ENCODE results near the gene TRPM3.

Gene TRPM3

DNA sequence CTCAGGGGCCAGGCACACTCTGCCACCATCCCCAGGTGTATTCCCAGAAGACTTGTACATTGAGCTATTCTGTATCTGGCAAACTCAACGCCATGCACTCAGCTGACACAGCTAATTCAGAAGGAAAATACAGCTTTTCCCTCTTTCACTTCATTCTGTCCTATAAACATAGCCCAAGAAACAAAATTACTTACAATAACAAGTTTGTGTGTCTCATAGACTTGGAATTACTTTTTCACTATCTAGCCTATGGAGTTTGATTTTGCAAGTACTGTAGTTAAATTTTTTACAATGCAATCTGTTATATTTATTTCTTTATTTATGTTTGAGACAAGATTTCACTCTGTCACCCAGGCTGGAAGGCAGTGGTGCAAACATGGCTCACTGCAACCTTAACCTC is 581.9 kb downstream of the TRPM3 start:
- TF ChIP-seq EZH2phosphoT487 (IDR thresholded peaks at IDR 0.05; ENCODE audit: low read length) (no peak), EZH2 (optimal IDR thresholded peaks at IDR 0.05; ENCODE audit: low read depth, low read length) (no peak)
- TF ChIP-seq, protein P1, sequence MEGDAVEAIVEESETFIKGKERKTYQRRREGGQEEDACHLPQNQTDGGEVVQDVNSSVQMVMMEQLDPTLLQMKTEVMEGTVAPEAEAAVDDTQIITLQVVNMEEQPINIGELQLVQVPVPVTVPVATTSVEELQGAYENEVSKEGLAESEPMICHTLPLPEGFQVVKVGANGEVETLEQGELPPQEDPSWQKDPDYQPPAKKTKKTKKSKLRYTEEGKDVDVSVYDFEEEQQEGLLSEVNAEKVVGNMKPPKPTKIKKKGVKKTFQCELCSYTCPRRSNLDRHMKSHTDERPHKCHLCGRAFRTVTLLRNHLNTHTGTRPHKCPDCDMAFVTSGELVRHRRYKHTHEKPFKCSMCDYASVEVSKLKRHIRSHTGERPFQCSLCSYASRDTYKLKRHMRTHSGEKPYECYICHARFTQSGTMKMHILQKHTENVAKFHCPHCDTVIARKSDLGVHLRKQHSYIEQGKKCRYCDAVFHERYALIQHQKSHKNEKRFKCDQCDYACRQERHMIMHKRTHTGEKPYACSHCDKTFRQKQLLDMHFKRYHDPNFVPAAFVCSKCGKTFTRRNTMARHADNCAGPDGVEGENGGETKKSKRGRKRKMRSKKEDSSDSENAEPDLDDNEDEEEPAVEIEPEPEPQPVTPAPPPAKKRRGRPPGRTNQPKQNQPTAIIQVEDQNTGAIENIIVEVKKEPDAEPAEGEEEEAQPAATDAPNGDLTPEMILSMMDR (IDR thresholded peaks at IDR 0.05; ENCODE audit: low read length), result no peak

DNA sequence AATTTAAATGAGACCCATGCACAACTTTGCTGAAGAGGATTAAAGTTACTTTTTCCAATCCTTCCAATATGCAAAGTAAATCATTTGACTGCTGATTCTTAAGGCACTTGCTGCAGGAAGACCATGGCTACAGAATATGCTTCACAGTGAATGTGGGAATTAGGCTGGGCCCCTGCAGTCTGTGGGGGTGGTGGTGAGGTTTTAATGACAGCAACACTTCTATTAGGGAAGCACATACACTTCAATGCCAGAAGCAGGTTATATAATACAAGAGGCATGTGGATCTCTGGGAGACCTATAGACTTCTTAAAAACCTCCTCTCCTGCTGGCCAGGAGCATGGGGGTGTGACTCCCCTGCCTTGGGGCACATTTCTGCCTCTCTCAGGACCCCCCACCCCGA is 582.4 kb downstream of the TRPM3 start:
- Histone ChIP-seq H3K36me3 (replicated peaks; ENCODE audit: insufficient read depth, low read length) (no peaks in the 10 kb centered on the region), H3K9me2 (replicated peaks; ENCODE audit: insufficient read depth, low read length) (no peaks in the 10 kb centered on the region), H3K79me2 (ENCODE audit: low read length) (no peaks in the 10 kb centered on the region), H2AFZ (ENCODE audit: low read length) (no peak overlapping the region), H3K9me3 (replicated peaks; ENCODE audit: insufficient read depth, low read length) (no peaks in the 10 kb centered on the region), H3K9ac (ENCODE audit: low read length) (no peak overlapping the region), H3K4me2 (ENCODE audit: low read depth, low read length) (no peak overlapping the region), H3K4me3 (ENCODE audit: low read length) (no peak overlapping the region), H3F3A (ENCODE audit: insufficient read depth, low read length) (no peaks in the 10 kb centered on the region), H3K27me3 (replicated peaks; ENCODE audit: insufficient read depth, low read length) (no peaks in the 10 kb centered on the region), H3K4me1 (ENCODE audit: low read length) (no peaks in the 10 kb centered on the region), H3K27ac (ENCODE audit: low read length) (no peak overlapping the region), H4K20me1 (ENCODE audit: insufficient read depth, low read length) (no peaks in the 10 kb centered on the region)
- DNase-seq, result no peak
- TF ChIP-seq, protein P1 (IDR thresholded peaks at IDR 0.05; ENCODE audit: low read length), result no peak
- TF ChIP-seq EZH2 (optimal IDR thresholded peaks at IDR 0.05; ENCODE audit: low read depth, low read length), result no peak
- TF ChIP-seq EZH2phosphoT487 (IDR thresholded peaks at IDR 0.05; ENCODE audit: low read length), result no peak

More for the DNA sequence above, 581.9 kb downstream of the TRPM3 start:
- Histone ChIP-seq H3K4me1 (ENCODE audit: low read length) (no peaks in the 10 kb centered on the region), H3K4me2 (ENCODE audit: low read depth, low read length) (no peak overlapping the region), H3K9me3 (replicated peaks; ENCODE audit: insufficient read depth, low read length) (no peaks in the 10 kb centered on the region), H3K27ac (ENCODE audit: low read length) (no peak overlapping the region), H3K36me3 (replicated peaks; ENCODE audit: insufficient read depth, low read length) (no peaks in the 10 kb centered on the region), H3K9me2 (replicated peaks; ENCODE audit: insufficient read depth, low read length) (no peaks in the 10 kb centered on the region), H4K20me1 (ENCODE audit: insufficient read depth, low read length) (no peaks in the 10 kb centered on the region), H3F3A (ENCODE audit: insufficient read depth, low read length) (no peaks in the 10 kb centered on the region), H2AFZ (ENCODE audit: low read length) (no peak overlapping the region), H3K27me3 (replicated peaks; ENCODE audit: insufficient read depth, low read length) (no peaks in the 10 kb centered on the region), H3K4me3 (ENCODE audit: low read length) (no peak overlapping the region), H3K9ac (ENCODE audit: low read length) (no peak overlapping the region), H3K79me2 (ENCODE audit: low read length) (no peaks in the 10 kb centered on the region)
- DNase-seq, result no peak

DNA sequence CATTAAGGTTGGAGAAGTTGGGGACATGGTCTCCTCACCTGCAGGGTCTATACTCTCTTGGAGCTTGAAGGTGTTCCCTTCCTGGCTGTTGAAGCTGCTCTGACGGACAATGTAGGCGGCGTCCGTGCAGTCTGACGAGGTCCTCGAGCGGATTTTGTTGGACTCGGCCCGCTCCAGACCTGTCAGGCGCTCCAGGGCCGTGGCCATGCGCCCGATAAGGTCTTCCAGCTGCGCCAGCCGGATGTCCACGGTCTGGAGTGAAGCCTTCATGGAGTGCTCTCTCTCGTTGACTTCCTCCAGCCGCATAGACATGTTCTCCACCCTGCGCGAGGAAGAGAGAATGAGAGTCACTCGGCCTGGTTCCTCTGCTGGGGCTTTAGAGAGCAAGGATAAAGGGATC is 584.3 kb downstream of the TRPM3 start:
- no peak overlapping the region for H3K4me2 ChIP-seq (ENCODE audit: low read depth, low read length)
- TF ChIP-seq EZH2 (optimal IDR thresholded peaks at IDR 0.05; ENCODE audit: low read depth, low read length), result no peak
- no peak for TF ChIP-seq EZH2phosphoT487 (IDR thresholded peaks at IDR 0.05; ENCODE audit: low read length)
- TF ChIP-seq, protein P1 (IDR thresholded peaks at IDR 0.05; ENCODE audit: low read length), result no peak
- H3K27ac ChIP-seq (ENCODE audit: low read length), result no peak overlapping the region
- H3F3A ChIP-seq (ENCODE audit: insufficient read depth, low read length), result no peaks in the 10 kb centered on the region
- no peak overlapping the region for H2AFZ ChIP-seq (ENCODE audit: low read length)
- no peaks in the 10 kb centered on the region for H3K79me2 ChIP-seq (ENCODE audit: low read length)
- H4K20me1 ChIP-seq (ENCODE audit: insufficient read depth, low read length), result no peaks in the 10 kb centered on the region
- no peaks in the 10 kb centered on the region for H3K9me3 ChIP-seq (replicated peaks; ENCODE audit: insufficient read depth, low read length)
- no peak for DNase-seq
- no peaks in the 10 kb centered on the region for H3K4me1 ChIP-seq (ENCODE audit: low read length)
- no peaks in the 10 kb centered on the region for H3K9me2 ChIP-seq (replicated peaks; ENCODE audit: insufficient read depth, low read length)
- H3K4me3 ChIP-seq (ENCODE audit: low read length), result no peak overlapping the region
- no peaks in the 10 kb centered on the region for H3K27me3 ChIP-seq (replicated peaks; ENCODE audit: insufficient read depth, low read length)
- H3K9ac ChIP-seq (ENCODE audit: low read length), result no peak overlapping the region
- H3K36me3 ChIP-seq (replicated peaks; ENCODE audit: insufficient read depth, low read length), result no peaks in the 10 kb centered on the region
